Calu3 (cell line): Measurements from ENCODE around the gene CASQ2. TPM values are rescaled to one million over a fixed set of nuclear protein-coding genes. Genes with fewer than 3 reads are reported as not detected.
A peak's percentile ranks its signal among the peaks of the same experiment; 100 is the strongest.

Experiments used
- BruUV-seq: library from RNA; stranded (reverse); fragments of 400-500 nt; replicated peaks from 2 replicates; lab custom pipeline; 2021; lab: Mats Ljungman, UMichigan
- CTCF ChIA-PET: fragments of 300-600 bp; sonication (Branson Sonifier 250); formaldehyde crosslinking; loops from one replicate; lab custom pipeline; 2022; ENCODE audit warnings: antibody characterized with exemption; lab: Charles Lee
- DNase-seq: peaks from one replicate; pipeline ENCODE4 v3.0.0; 2022
- H3K27ac Mint-ChIP-seq: one replicate; pipeline ENCODE4 v1.8.0; 2022; ENCODE audit warnings: mixed read lengths; ENCODE audit not compliant: unreplicated experiment
- H3K27me3 Mint-ChIP-seq: one replicate; pipeline ENCODE4 v1.8.0; 2022; ENCODE audit warnings: mixed read lengths; ENCODE audit not compliant: unreplicated experiment
- H3K36me3 Mint-ChIP-seq: one replicate; pipeline ENCODE4 v1.8.0; 2022; ENCODE audit warnings: mild to moderate bottlenecking, moderate library complexity, mixed read lengths; ENCODE audit not compliant: insufficient read depth, unreplicated experiment
- H3K4me1 Mint-ChIP-seq: one replicate; pipeline ENCODE4 v1.8.0; 2022; ENCODE audit warnings: mild to moderate bottlenecking, low read depth, mixed read lengths; ENCODE audit not compliant: unreplicated experiment
- H3K4me3 Mint-ChIP-seq: one replicate; pipeline ENCODE4 v1.8.0; 2022; ENCODE audit warnings: mild to moderate bottlenecking, low read depth, moderate library complexity, mixed read lengths; ENCODE audit not compliant: unreplicated experiment
- H3K9me3 Mint-ChIP-seq: one replicate; pipeline ENCODE4 v1.8.0; 2022; ENCODE audit warnings: low read depth, mixed read lengths; ENCODE audit not compliant: unreplicated experiment
- CTCF ChIP-seq: fragments of 200-600 bp; IDR thresholded peaks from one replicate; pipeline ENCODE4 v1.8.0; 2022; ENCODE audit warnings: antibody characterized with exemption; ENCODE audit not compliant: unreplicated experiment
- intact Hi-C: fragments of 100-400 bp; cut with micrococcal nuclease; formaldehyde crosslinking; loops from one replicate; pipeline ENCODE4 v1.10.0; 2022; ENCODE audit not compliant: unreplicated experiment
- total RNA-seq: library from RNA; stranded (reverse); gene quantifications from 2 replicates; pipeline ENCODE4 v1.2.3, GENCODE V29; 2022

Gene CASQ2
- total RNA-seq, 1 experiment from 2014 or later: not detected

GRCh38 chr1:115668579-115668978 lies 99.9 kb downstream of the CASQ2 start:
- Mint-ChIP-seq H3K27ac (no peak overlapping the region), H3K4me3 (no peak overlapping the region), H3K27me3 (no peaks in the 10 kb centered on the region), H3K4me1 (peaks cover 46% of the 10 kb centered on the region), H3K9me3 (no peaks in the 10 kb centered on the region), H3K36me3 (no peaks in the 10 kb centered on the region)
- BruUV-seq: no TSS peak
- intact Hi-C loops: no loop called here
- no peak for TF ChIP-seq CTCF
- CTCF ChIA-PET: interaction anchor here (0.9 to 1.2 kb wide), 2 partner anchors 38 to 60 kb away, joined by 3 to 4 read pairs; no protein-coding TSS in a partner anchor
- no peak for DNase-seq

- TF ChIP-seq CTCF: no peak
- Mint-ChIP-seq H3K4me3 (no peak overlapping the region), H3K27ac (no peak overlapping the region), H3K27me3 (no peaks in the 10 kb centered on the region), H3K4me1 (peaks cover 46% of the 10 kb centered on the region), H3K36me3 (no peaks in the 10 kb centered on the region), H3K9me3 (no peaks in the 10 kb centered on the region)
- no TSS peak for BruUV-seq
- no peak for DNase-seq
- intact Hi-C loops: no loop called here
- CTCF ChIA-PET: no interaction called here
Observed at GRCh38 chr1:115666702-115667101, 101.8 kb downstream of the CASQ2 start.

GRCh38 chr1:115666206-115666605 lies 102.3 kb downstream of the CASQ2 start:
- TF ChIP-seq CTCF: no peak
- H3K4me3 Mint-ChIP-seq: no peak overlapping the region
- H3K27me3 Mint-ChIP-seq: no peaks in the 10 kb centered on the region
- CTCF ChIA-PET: no interaction called here
- no peak for DNase-seq
- H3K36me3 Mint-ChIP-seq: no peaks in the 10 kb centered on the region
- peaks cover 43% of the 10 kb centered on the region for H3K4me1 Mint-ChIP-seq
- no peaks in the 10 kb centered on the region for H3K9me3 Mint-ChIP-seq
- BruUV-seq: no TSS peak
- intact Hi-C loops: no loop called here
- no peak overlapping the region for H3K27ac Mint-ChIP-seq

GRCh38 chr1:115665319-115666096 lies 103.0 kb downstream of the CASQ2 start:
- peaks cover 36% of the 10 kb centered on the region for H3K4me1 Mint-ChIP-seq
- H3K27ac Mint-ChIP-seq: no peak overlapping the region
- H3K36me3 Mint-ChIP-seq: no peaks in the 10 kb centered on the region
- CTCF ChIA-PET: no interaction called here
- no peaks in the 10 kb centered on the region for H3K9me3 Mint-ChIP-seq
- no peaks in the 10 kb centered on the region for H3K27me3 Mint-ChIP-seq
- DNase-seq: peak; percentile 62
- intact Hi-C loops: no loop called here
- no TSS peak for BruUV-seq
- no peak for TF ChIP-seq CTCF
- no peak overlapping the region for H3K4me3 Mint-ChIP-seq
